WI38 (cell line): ENCODE data around the gene SMIM5.

Source experiments
- H3K4me3 ChIP-seq: 2 replicates; pipeline ENCODE4 v1.5.1; 2011; ENCODE audit warnings: low read depth, mild to moderate bottlenecking, control low read depth, low read length
- CTCF ChIP-seq: IDR thresholded peaks from 2 replicates; pipeline ENCODE4 v1.5.1; 2012; ENCODE audit warnings: low read depth, mild to moderate bottlenecking, control low read depth, low read length

The SMIM5 gene

GRCh38 chr17:75652341-75652740 is 19.1 kb downstream of the SMIM5 start:
- no peak for TF ChIP-seq CTCF
- H3K4me3 ChIP-seq: no peak overlapping the region

- H3K4me3 ChIP-seq: no peak overlapping the region
- peak; percentile 86 for TF ChIP-seq CTCF
These were observed 19.8 kb downstream of the SMIM5 start for GRCh38 chr17:75652934-75653549.

GRCh38 chr17:75654176-75654575 is 20.9 kb downstream of the SMIM5 start:
- no peak overlapping the region for H3K4me3 ChIP-seq
- no peak for TF ChIP-seq CTCF

- TF ChIP-seq CTCF: no peak
- H3K4me3 ChIP-seq: no peak overlapping the region
These were observed 25.0 kb downstream of the SMIM5 start for GRCh38 chr17:75658237-75658636.

GRCh38 chr17:75661531-75661930 is 28.3 kb downstream of the SMIM5 start:
- TF ChIP-seq CTCF: no peak
- H3K4me3 ChIP-seq: no peak overlapping the region

- no peak for TF ChIP-seq CTCF
These were observed 29.3 kb downstream of the SMIM5 start for GRCh38 chr17:75662511-75662910.

GRCh38 chr17:75664099-75664549 is 30.9 kb downstream of the SMIM5 start:
- H3K4me3 ChIP-seq: no peak overlapping the region
- TF ChIP-seq CTCF: no peak

More at GRCh38 chr17:75662511-75662910, 29.3 kb downstream of the SMIM5 start:
- no peak overlapping the region for H3K4me3 ChIP-seq
